Activated CD4-positive, alpha-beta T cell treated with anti-CD3 and anti-CD28 coated beads, Interleukin-2, Interleukin-4, amounts not matched to agents 100 ng/mL and 50 ng/mL, durations not matched to agents 16 hours and 8 hours (primary cell): ENCODE data around the gene DPF3.

Source experiments
- DNase-seq: peaks from one replicate; pipeline ENCODE4 v3.0.0-alpha.2; 2020; ENCODE audit warnings: low spot score

Gene DPF3

GRCh38 chr14:72904840-72905561, 11.1 kb upstream of the DPF3 start:
- peak; percentile 75 for DNase-seq

GRCh38 chr14:72904218-72904617, 10.3 kb upstream of the DPF3 start:
- no peak for DNase-seq

- no peak for DNase-seq
These were observed 9.8 kb upstream of the DPF3 start for GRCh38 chr14:72903716-72904115.

GRCh38 chr14:72902801-72903530, 9.1 kb upstream of the DPF3 start:
- no peak for DNase-seq

GRCh38 chr14:72901361-72901760, 7.5 kb upstream of the DPF3 start:
- DNase-seq = no peak

GRCh38 chr14:72898448-72898847, 4.5 kb upstream of the DPF3 start:
- DNase-seq = no peak

GRCh38 chr14:72894623-72895378, 900 bp upstream of the DPF3 start:
- no peak for DNase-seq

GRCh38 chr14:72894323-72894622, 372 bp upstream of the DPF3 start:
- no peak for DNase-seq

- peak; percentile 28 for DNase-seq
These were observed 844 bp downstream of the DPF3 start for GRCh38 chr14:72892879-72893635.

- DNase-seq = peak; percentile 16
These were observed 1.6 kb downstream of the DPF3 start for GRCh38 chr14:72892103-72892878.

GRCh38 chr14:72891666-72892102, 2.2 kb downstream of the DPF3 start:
- DNase-seq = no peak

GRCh38 chr14:72889366-72889765, 4.5 kb downstream of the DPF3 start:
- no peak for DNase-seq

- no peak for DNase-seq
These were observed 5.2 kb downstream of the DPF3 start for GRCh38 chr14:72888636-72889201.

- no peak for DNase-seq
These were observed 5.7 kb downstream of the DPF3 start for GRCh38 chr14:72888192-72888591.

GRCh38 chr14:72887514-72887913, 6.4 kb downstream of the DPF3 start:
- no peak for DNase-seq

- DNase-seq = no peak
These were observed 9.5 kb downstream of the DPF3 start for GRCh38 chr14:72884386-72884785.

GRCh38 chr14:72883961-72884360, 9.9 kb downstream of the DPF3 start:
- peak; percentile 18 for DNase-seq

- no peak for DNase-seq
These were observed 10.8 kb downstream of the DPF3 start for GRCh38 chr14:72883109-72883508.

GRCh38 chr14:72882463-72882862, 11.4 kb downstream of the DPF3 start:
- DNase-seq = no peak

GRCh38 chr14:72882047-72882446, 11.9 kb downstream of the DPF3 start:
- no peak for DNase-seq

GRCh38 chr14:72881543-72881942, 12.4 kb downstream of the DPF3 start:
- DNase-seq = no peak
